Type B pancreatic cell (in vitro differentiated cells): Measurements from ENCODE around the gene SUPT3H. TPM values are rescaled to one million over a fixed set of nuclear protein-coding genes. Genes with fewer than 3 reads are reported as not detected.

ENCODE experiments used
- DNase-seq: peaks from one replicate; pipeline ENCODE4 v3.0.0; 2021; ENCODE audit warnings: mixed read lengths; ENCODE audit not compliant: unreplicated experiment; ENCODE audit errors: extremely low spot score
- H3K27ac Mint-ChIP-seq: 2 replicates; pipeline ENCODE4 v1.8.0; 2021; ENCODE audit warnings: mild to moderate bottlenecking, mixed read lengths
- H3K27me3 Mint-ChIP-seq: 2 replicates; pipeline ENCODE4 v1.8.0; 2021; ENCODE audit warnings: mixed read lengths
- H3K36me3 Mint-ChIP-seq: 2 replicates; pipeline ENCODE4 v1.8.0; 2021; ENCODE audit warnings: mixed read lengths
- H3K4me1 Mint-ChIP-seq: one replicate; pipeline ENCODE4 v1.8.0; 2021; ENCODE audit warnings: mixed read lengths; ENCODE audit not compliant: unreplicated experiment
- H3K4me3 Mint-ChIP-seq: 2 replicates; pipeline ENCODE4 v1.8.0; 2021; ENCODE audit warnings: mild to moderate bottlenecking, mixed read lengths
- H3K9me3 Mint-ChIP-seq: 2 replicates; pipeline ENCODE4 v1.8.0; 2021; ENCODE audit warnings: mixed read lengths
- total RNA-seq: library from RNA; stranded (reverse); gene quantifications from 2 replicates; pipeline ENCODE4 v1.2.1, GENCODE V29; 2021; ENCODE audit warnings: low replicate concordance
- TF ChIP-seq, protein P1 (sequence below): fragments of 200-600 bp; sonication (generic); conservative IDR thresholded peaks from 2 replicates; pipeline ENCODE4 v1.5.0; 2021; ENCODE audit warnings: antibody characterized with exemption, mild to moderate bottlenecking

The SUPT3H gene
- total RNA-seq, 1 donor from 2014 or later, result 18.4 TPM

- Mint-ChIP-seq H3K4me1 (no peaks in the 10 kb centered on the region), H3K27ac (no peak overlapping the region), H3K4me3 (no peak overlapping the region), H3K9me3 (no peaks in the 10 kb centered on the region), H3K27me3 (no peaks in the 10 kb centered on the region), H3K36me3 (no peaks in the 10 kb centered on the region)
- no peak for DNase-seq
- TF ChIP-seq, protein P1, sequence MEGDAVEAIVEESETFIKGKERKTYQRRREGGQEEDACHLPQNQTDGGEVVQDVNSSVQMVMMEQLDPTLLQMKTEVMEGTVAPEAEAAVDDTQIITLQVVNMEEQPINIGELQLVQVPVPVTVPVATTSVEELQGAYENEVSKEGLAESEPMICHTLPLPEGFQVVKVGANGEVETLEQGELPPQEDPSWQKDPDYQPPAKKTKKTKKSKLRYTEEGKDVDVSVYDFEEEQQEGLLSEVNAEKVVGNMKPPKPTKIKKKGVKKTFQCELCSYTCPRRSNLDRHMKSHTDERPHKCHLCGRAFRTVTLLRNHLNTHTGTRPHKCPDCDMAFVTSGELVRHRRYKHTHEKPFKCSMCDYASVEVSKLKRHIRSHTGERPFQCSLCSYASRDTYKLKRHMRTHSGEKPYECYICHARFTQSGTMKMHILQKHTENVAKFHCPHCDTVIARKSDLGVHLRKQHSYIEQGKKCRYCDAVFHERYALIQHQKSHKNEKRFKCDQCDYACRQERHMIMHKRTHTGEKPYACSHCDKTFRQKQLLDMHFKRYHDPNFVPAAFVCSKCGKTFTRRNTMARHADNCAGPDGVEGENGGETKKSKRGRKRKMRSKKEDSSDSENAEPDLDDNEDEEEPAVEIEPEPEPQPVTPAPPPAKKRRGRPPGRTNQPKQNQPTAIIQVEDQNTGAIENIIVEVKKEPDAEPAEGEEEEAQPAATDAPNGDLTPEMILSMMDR, result no peak
Measured at GRCh38 chr6:45092135-45092534, 285.6 kb downstream of the SUPT3H start.

GRCh38 chr6:45086360-45087084 is 291.2 kb downstream of the SUPT3H start:
- Mint-ChIP-seq H3K4me3 (no peak overlapping the region), H3K36me3 (no peaks in the 10 kb centered on the region), H3K27ac (no peak overlapping the region), H3K27me3 (no peaks in the 10 kb centered on the region), H3K9me3 (peaks cover 5% of the 10 kb centered on the region), H3K4me1 (no peaks in the 10 kb centered on the region)
- TF ChIP-seq, protein P1, result peak; percentile 31
- DNase-seq, result no peak

DNA sequence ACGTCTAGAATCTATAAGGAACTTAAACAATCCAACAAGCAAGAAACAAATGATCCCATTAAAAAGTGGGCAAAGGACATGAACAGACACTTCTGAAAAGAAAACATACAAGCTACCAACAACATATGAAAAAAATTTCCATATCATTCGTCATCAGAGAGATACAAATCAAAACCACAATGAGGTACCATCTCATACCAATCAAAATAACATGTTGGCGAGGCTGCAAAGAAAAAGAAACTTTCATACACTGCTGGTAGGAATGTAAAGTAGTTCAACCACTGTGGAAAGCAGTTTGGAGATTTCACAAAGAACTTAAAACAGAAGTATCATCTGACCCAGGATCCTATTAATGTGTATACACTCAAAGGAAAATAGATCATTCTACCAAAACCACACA is 293.5 kb downstream of the SUPT3H start:
- Mint-ChIP-seq H3K27ac (no peak overlapping the region), H3K36me3 (peaks cover 7% of the 10 kb centered on the region)

DNA sequence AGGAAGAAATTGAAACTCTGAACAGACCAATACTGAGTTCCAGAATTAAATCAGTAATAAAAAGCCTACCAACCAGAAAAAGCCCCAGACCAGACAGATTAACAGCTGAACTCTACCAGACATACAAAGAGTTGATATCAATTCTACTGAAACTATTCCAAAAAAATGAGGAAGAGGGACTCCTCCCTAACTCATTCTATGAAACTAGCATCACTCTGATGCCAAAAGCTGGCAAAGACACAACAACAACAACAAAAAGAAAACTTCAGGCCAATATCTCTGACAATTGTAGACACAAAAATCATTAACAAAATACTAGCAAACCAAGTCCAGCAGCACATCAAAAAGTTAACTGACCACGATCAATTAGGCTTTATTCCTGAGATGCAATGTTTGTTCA is 295.6 kb downstream of the SUPT3H start:
- H3K9me3 Mint-ChIP-seq, result peaks cover 22% of the 10 kb centered on the region
- peaks cover under 1% of the 10 kb centered on the region for H3K4me1 Mint-ChIP-seq
- no peaks in the 10 kb centered on the region for H3K27me3 Mint-ChIP-seq
- no peak overlapping the region for H3K4me3 Mint-ChIP-seq
- DNase-seq, result no peak
- no peak overlapping the region for H3K27ac Mint-ChIP-seq
- TF ChIP-seq, protein P1, result no peak
- H3K36me3 Mint-ChIP-seq, result peaks cover 7% of the 10 kb centered on the region

More for the DNA sequence above, 293.5 kb downstream of the SUPT3H start:
- peaks cover 13% of the 10 kb centered on the region for H3K9me3 Mint-ChIP-seq
- H3K27me3 Mint-ChIP-seq, result no peaks in the 10 kb centered on the region
- DNase-seq, result no peak
- no peak overlapping the region for H3K4me3 Mint-ChIP-seq
- TF ChIP-seq, protein P1, result no peak
- no peaks in the 10 kb centered on the region for H3K4me1 Mint-ChIP-seq

DNA sequence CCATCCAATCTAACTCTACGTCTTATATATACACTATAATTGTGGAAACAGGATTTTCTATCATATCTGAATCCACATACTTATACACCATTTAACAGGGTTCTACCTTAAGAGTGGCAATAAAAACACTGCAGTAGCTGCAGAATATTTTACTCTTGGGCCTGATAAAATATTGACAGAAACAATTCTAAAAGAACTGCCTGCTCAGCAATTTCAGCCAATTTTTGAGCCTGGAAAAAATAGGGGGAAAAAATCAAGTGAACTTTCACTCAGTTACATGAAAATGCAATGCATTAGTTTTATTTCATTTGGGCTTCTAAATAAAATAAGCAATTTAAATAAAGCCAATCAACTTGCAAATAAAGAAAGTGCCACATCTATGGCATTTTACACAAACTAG is 296.1 kb downstream of the SUPT3H start:
- Mint-ChIP-seq H3K9me3 (peaks cover 22% of the 10 kb centered on the region), H3K36me3 (peaks cover 7% of the 10 kb centered on the region), H3K27ac (no peak overlapping the region), H3K4me3 (no peak overlapping the region), H3K4me1 (peaks cover 5% of the 10 kb centered on the region), H3K27me3 (no peaks in the 10 kb centered on the region)
- TF ChIP-seq, protein P1, result no peak
- no peak for DNase-seq
